Neural progenitor cell (in vitro differentiated cells): ENCODE data around the gene DHRS1. TPM values are rescaled to one million over a fixed set of nuclear protein-coding genes. Genes with fewer than 3 reads are reported as not detected.

ENCODE experiments used
- DNase-seq: peaks from one replicate; pipeline ENCODE4 v3.0.0-alpha.2; 2016; ENCODE audit warnings: low spot score
- H2AFZ ChIP-seq: fragments of 200-600 bp; sonication (generic); replicated peaks from 2 replicates; pipeline ENCODE4 v1.6.1; 2016; ENCODE audit warnings: antibody characterized with exemption
- H3F3A ChIP-seq: fragments of 200-600 bp; sonication (generic); 2 replicates; pipeline ENCODE4 v1.6.1; 2016; ENCODE audit warnings: antibody characterized with exemption, low read depth
- H3K27ac ChIP-seq: fragments of 200-600 bp; sonication (generic); 2 replicates; pipeline ENCODE4 v1.5.1; 2016; ENCODE audit warnings: mild to moderate bottlenecking
- H3K27me3 ChIP-seq: fragments of 200-600 bp; sonication (generic); 2 replicates; pipeline ENCODE4 v1.6.1; 2016; ENCODE audit warnings: mild to moderate bottlenecking, moderate library complexity
- H3K36me3 ChIP-seq: fragments of 200-600 bp; sonication (generic); 2 replicates; pipeline ENCODE4 v1.5.1; 2016
- H3K4me1 ChIP-seq: fragments of 200-600 bp; sonication (generic); 2 replicates; pipeline ENCODE4 v1.6.1; 2016; ENCODE audit warnings: mixed run types
- H3K4me2 ChIP-seq: fragments of 200-600 bp; sonication (generic); 2 replicates; pipeline ENCODE4 v1.6.1; 2016
- H3K4me3 ChIP-seq: fragments of 200-600 bp; sonication (generic); 2 replicates; pipeline ENCODE4 v1.5.1; 2016
- H3K79me2 ChIP-seq: fragments of 200-600 bp; sonication (generic); 2 replicates; pipeline ENCODE4 v1.6.1; 2016; ENCODE audit warnings: low read depth
- H3K9ac ChIP-seq: fragments of 200-600 bp; sonication (generic); 2 replicates; pipeline ENCODE4 v1.6.1; 2016
- H3K9me3 ChIP-seq: fragments of 200-600 bp; sonication (generic); 2 replicates; pipeline ENCODE4 v1.5.1; 2016; ENCODE audit warnings: low read depth
- H4K20me1 ChIP-seq: fragments of 200-600 bp; sonication (generic); 2 replicates; pipeline ENCODE4 v1.6.1; 2016; ENCODE audit warnings: low read depth
- H3K27ac Mint-ChIP-seq: 3 replicates; pipeline ENCODE4 v1.8.0; 2021; ENCODE audit warnings: mixed read lengths
- H3K27me3 Mint-ChIP-seq: 2 replicates; pipeline ENCODE4 v1.8.0; 2022; ENCODE audit warnings: low read depth, mild to moderate bottlenecking, inconsistent platforms, moderate library complexity, mixed read lengths; ENCODE audit not compliant: insufficient read depth
- H3K36me3 Mint-ChIP-seq: 3 replicates; pipeline ENCODE4 v1.8.0; 2021; ENCODE audit warnings: mixed read lengths
- H3K4me1 Mint-ChIP-seq: 3 replicates; pipeline ENCODE4 v1.8.0; 2021; ENCODE audit warnings: mixed read lengths
- H3K4me3 Mint-ChIP-seq: 3 replicates; pipeline ENCODE4 v1.8.0; 2021; ENCODE audit warnings: mild to moderate bottlenecking, moderate library complexity, mixed read lengths
- H3K9me3 Mint-ChIP-seq: 3 replicates; pipeline ENCODE4 v1.8.0; 2020; ENCODE audit warnings: mixed read lengths
- EZH2 ChIP-seq: fragments of 200-600 bp; sonication (generic); IDR thresholded peaks from 2 replicates; pipeline ENCODE4 v1.6.1; 2017; ENCODE audit warnings: antibody characterized with exemption, mild to moderate bottlenecking, moderate library complexity
- EZH2phosphoT487 ChIP-seq: fragments of 200-600 bp; sonication (generic); IDR thresholded peaks from 2 replicates; pipeline ENCODE4 v1.6.1; 2017; ENCODE audit warnings: antibody characterized with exemption
- total RNA-seq: library from RNA; depleted of rRNA; stranded (reverse); fragments of >200 nt; gene quantifications from 2 replicates; pipeline ENCODE4 v1.2.3, GENCODE V29; 2015; ENCODE audit warnings: low replicate concordance
- TF ChIP-seq, protein P1 (sequence below): fragments of 200-600 bp; sonication (generic); IDR thresholded peaks from 2 replicates; pipeline ENCODE4 v1.5.1; 2017; ENCODE audit warnings: antibody characterized with exemption, mild to moderate bottlenecking

Gene DHRS1
- total RNA-seq = 19.7 and 27.4 TPM in 2 replicates

DNA sequence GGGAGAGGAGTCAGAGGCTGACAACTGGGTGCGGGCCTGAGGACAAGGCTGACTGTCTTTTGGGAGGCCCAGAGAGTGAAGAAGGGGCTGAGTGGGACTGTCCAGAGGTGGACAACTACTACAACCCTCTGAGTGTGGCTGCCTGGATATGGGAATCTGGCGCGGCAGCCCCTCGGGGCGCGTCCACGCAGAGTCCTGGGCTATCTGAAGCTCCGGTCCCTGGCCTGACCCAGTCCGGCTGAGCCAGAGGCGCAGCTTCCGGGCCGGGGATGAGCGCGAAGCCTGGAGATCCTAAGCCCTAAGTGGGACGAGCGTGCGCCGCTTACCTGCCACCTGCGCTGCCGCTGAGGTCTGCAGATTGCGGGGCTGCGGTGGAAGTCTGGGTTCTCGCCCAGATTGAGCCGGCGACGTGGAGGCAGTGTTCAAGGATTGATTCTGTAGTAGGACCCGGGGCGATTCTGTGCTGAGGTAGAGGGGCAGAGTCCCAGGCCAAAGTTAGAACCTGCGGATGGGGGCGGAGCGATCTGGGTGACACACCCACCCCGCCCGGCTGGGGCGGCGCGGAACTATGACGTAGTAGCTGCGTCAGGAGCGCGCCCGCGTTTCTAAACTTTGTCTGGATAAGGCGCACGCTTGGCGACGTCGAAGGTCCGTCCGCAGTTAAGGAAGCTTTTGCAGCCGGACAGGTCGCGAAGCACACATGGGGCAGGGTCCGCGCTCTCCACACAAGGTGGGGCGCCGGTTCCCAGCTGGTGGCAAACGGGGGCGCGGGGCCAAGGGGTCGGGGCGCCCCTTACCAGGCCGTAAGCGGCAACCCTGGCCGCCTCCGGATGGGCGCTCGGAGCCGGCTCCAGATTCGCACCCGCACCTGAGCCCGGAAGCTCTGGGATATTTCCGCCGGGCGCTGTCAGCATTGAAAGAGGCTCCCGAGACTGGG is at the start of gene DHRS1, which contains the start of gene NOP9:
Gene DHRS1 (minus strand): TSS at position 526 of the 937 bp plus-strand sequence. CDS start 674 bp downstream, outside the sequence.
Gene NOP9 (plus strand): TSS at position 596 of the 937 bp plus-strand sequence. CDS start 105 bp downstream, at position 701.
- H3K9me3 Mint-ChIP-seq = no peaks in the 10 kb centered on the region
- peaks cover 16% of the 10 kb centered on the region for H3K4me1 ChIP-seq
- peaks cover 17% of the 10 kb centered on the region for H3K79me2 ChIP-seq
- peak within 1 kb of the TSS; percentile 91 for H3K4me3 ChIP-seq
- peak within 1 kb of the TSS; percentile 96 for H2AFZ ChIP-seq
- peak within 1 kb of the TSS; percentile 30 for H3K27ac ChIP-seq
- DNase-seq = peak; percentile 96
- peaks cover 4% of the 10 kb centered on the region for H3K27me3 Mint-ChIP-seq
- H3K27me3 ChIP-seq = no peaks in the 10 kb centered on the region
- peak within 1 kb of the TSS; percentile 67 for H3K27ac Mint-ChIP-seq
- H3K36me3 ChIP-seq = no peaks in the 10 kb centered on the region
- H3K9ac ChIP-seq = peak within 1 kb of the TSS; percentile 83
- TF ChIP-seq EZH2phosphoT487 (no peak), EZH2 (no peak)
- TF ChIP-seq, protein P1, sequence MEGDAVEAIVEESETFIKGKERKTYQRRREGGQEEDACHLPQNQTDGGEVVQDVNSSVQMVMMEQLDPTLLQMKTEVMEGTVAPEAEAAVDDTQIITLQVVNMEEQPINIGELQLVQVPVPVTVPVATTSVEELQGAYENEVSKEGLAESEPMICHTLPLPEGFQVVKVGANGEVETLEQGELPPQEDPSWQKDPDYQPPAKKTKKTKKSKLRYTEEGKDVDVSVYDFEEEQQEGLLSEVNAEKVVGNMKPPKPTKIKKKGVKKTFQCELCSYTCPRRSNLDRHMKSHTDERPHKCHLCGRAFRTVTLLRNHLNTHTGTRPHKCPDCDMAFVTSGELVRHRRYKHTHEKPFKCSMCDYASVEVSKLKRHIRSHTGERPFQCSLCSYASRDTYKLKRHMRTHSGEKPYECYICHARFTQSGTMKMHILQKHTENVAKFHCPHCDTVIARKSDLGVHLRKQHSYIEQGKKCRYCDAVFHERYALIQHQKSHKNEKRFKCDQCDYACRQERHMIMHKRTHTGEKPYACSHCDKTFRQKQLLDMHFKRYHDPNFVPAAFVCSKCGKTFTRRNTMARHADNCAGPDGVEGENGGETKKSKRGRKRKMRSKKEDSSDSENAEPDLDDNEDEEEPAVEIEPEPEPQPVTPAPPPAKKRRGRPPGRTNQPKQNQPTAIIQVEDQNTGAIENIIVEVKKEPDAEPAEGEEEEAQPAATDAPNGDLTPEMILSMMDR = no peak
- H3K4me2 ChIP-seq = peak within 1 kb of the TSS; percentile 86
- peaks cover 25% of the 10 kb centered on the region for H3K4me1 Mint-ChIP-seq
- H3K9me3 ChIP-seq = no peaks in the 10 kb centered on the region
- H3K36me3 Mint-ChIP-seq = peaks cover 16% of the 10 kb centered on the region
- peak within 1 kb of the TSS; percentile 94 for H3K4me3 Mint-ChIP-seq
- H3F3A ChIP-seq = peaks cover 12% of the 10 kb centered on the region
- H4K20me1 ChIP-seq = no peaks in the 10 kb centered on the region

DNA sequence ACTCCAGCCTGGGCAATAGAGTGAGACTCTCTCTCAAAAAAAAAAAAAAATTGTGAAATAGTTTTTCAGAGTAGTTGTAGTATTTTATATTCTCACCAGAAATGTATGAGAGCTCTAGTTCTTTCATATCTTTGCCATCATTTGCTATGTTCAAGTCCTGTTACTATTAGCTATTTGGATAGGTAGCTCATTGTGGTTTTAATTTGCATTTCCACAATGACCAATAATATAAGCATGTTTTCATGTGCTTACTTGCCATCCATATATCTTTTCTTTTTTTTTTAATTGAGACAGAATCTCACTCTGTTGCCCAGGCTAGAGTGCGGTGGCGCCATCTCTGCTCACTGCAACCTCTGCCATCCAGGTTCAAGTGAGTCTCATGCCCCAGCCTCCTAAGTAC is 48.6 kb upstream of the DHRS1 start:
- no peaks in the 10 kb centered on the region for H3K4me1 ChIP-seq
- no peaks in the 10 kb centered on the region for H3F3A ChIP-seq
- no peaks in the 10 kb centered on the region for H3K36me3 ChIP-seq
- no peak overlapping the region for H2AFZ ChIP-seq
- TF ChIP-seq EZH2 (no peak), EZH2phosphoT487 (no peak)
- TF ChIP-seq, protein P1 = no peak
- H3K9ac ChIP-seq = no peak overlapping the region
- Mint-ChIP-seq H3K27ac (no peak overlapping the region), H3K4me3 (no peak overlapping the region), H3K36me3 (no peaks in the 10 kb centered on the region), H3K27me3 (peaks cover 29% of the 10 kb centered on the region), H3K4me1 (no peaks in the 10 kb centered on the region), H3K9me3 (peaks cover 2% of the 10 kb centered on the region)
- no peaks in the 10 kb centered on the region for H3K9me3 ChIP-seq
- no peak for DNase-seq
- no peak overlapping the region for H3K4me3 ChIP-seq
- H3K27me3 ChIP-seq = peaks cover 92% of the 10 kb centered on the region
- no peaks in the 10 kb centered on the region for H4K20me1 ChIP-seq
- H3K27ac ChIP-seq = no peak overlapping the region
- H3K79me2 ChIP-seq = no peaks in the 10 kb centered on the region
- H3K4me2 ChIP-seq = no peak overlapping the region

DNA sequence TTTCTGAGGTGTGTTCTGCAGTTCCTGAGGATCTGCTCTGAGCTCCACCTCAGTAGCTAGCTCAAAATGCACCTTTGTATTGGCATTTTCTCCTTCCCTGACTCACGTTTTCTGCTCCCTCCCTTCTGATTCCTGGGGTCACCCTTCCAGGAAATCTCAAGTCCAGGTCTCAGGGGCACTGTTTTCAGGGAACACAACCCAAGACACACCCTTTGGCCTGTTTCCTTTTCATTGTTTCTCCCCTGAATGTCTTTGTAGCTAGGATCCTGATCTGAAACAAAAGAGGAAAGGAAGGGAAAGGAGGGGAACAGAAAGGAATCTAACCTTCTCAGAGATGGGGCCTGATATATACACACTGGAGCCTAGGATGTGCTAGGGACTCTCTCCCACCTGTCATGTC is 47.6 kb upstream of the DHRS1 start:
- Mint-ChIP-seq H3K4me3 (no peak overlapping the region), H3K27ac (no peak overlapping the region), H3K9me3 (peaks cover 2% of the 10 kb centered on the region), H3K27me3 (peaks cover 35% of the 10 kb centered on the region), H3K4me1 (no peaks in the 10 kb centered on the region), H3K36me3 (no peaks in the 10 kb centered on the region)
- H3K9me3 ChIP-seq = no peaks in the 10 kb centered on the region
- H3F3A ChIP-seq = no peaks in the 10 kb centered on the region
- H3K4me3 ChIP-seq = no peak overlapping the region
- H4K20me1 ChIP-seq = no peaks in the 10 kb centered on the region
- H3K9ac ChIP-seq = no peak overlapping the region
- H3K4me1 ChIP-seq = no peaks in the 10 kb centered on the region
- no peaks in the 10 kb centered on the region for H3K79me2 ChIP-seq
- H3K36me3 ChIP-seq = no peaks in the 10 kb centered on the region
- H3K4me2 ChIP-seq = no peak overlapping the region
- no peak for DNase-seq
- no peak for TF ChIP-seq EZH2phosphoT487
- TF ChIP-seq EZH2 = no peak
- TF ChIP-seq, protein P1 = no peak
- no peak overlapping the region for H3K27ac ChIP-seq
- no peak overlapping the region for H2AFZ ChIP-seq
- peaks cover 92% of the 10 kb centered on the region for H3K27me3 ChIP-seq
